Memory B cell (primary cell): Measurements from ENCODE around the gene PHKB.

Experiments used
- ATAC-seq: fragments of 150-1000 bp; cut with Tn5 transposase; 2 replicates; pipeline ENCODE4 v1.10.0; 2021; ENCODE audit warnings: low read depth, mild to moderate bottlenecking, moderate library complexity
- DNase-seq, 2 donors: peaks; one replicate each; pipeline ENCODE4 v3.0.0; 2022; ENCODE audit warnings: low spot score in 2 of 2
- H3K27ac Mint-ChIP-seq: one replicate; pipeline ENCODE4 v1.8.0; 2022; ENCODE audit warnings: mild to moderate bottlenecking, moderate library complexity, mixed read lengths
- H3K27me3 Mint-ChIP-seq: one replicate; pipeline ENCODE4 v1.8.0; 2022; ENCODE audit warnings: mixed read lengths
- H3K36me3 Mint-ChIP-seq: one replicate; pipeline ENCODE4 v1.8.0; 2022; ENCODE audit warnings: mild to moderate bottlenecking, mixed read lengths
- H3K4me1 Mint-ChIP-seq: one replicate; pipeline ENCODE4 v1.8.0; 2022; ENCODE audit warnings: mixed read lengths
- H3K4me3 Mint-ChIP-seq: one replicate; pipeline ENCODE4 v1.8.0; 2022; ENCODE audit warnings: mild to moderate bottlenecking, moderate library complexity, mixed read lengths
- H3K9me3 Mint-ChIP-seq: one replicate; pipeline ENCODE4 v1.8.0; 2022; ENCODE audit warnings: mixed read lengths

The PHKB gene

DNA sequence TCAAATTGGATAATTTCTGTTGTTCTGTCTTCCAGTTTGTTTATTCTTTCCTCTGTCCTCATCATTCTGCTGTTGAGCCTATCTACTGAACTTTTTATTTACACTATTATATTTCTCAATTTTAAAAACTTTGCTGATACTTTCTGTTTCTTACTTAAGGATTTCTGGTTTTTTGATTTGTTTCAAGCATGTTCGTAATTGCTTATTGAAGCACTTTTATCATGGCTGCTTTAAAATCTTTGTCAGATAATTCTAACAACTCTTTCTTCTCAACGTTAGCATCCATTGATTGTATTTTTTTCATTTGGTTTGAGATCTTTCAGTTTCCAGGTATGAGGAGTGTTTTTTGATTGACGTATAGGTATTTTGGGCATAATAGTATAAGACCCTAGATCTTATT is 116.9 kb downstream of the PHKB start:
- no peak for DNase-seq
- Mint-ChIP-seq H3K9me3 (no peaks in the 10 kb centered on the region), H3K4me1 (peaks cover 20% of the 10 kb centered on the region), H3K4me3 (no peak overlapping the region), H3K36me3 (peaks cover 33% of the 10 kb centered on the region), H3K27ac (no peak overlapping the region), H3K27me3 (no peaks in the 10 kb centered on the region)
- ATAC-seq: no peak

DNA sequence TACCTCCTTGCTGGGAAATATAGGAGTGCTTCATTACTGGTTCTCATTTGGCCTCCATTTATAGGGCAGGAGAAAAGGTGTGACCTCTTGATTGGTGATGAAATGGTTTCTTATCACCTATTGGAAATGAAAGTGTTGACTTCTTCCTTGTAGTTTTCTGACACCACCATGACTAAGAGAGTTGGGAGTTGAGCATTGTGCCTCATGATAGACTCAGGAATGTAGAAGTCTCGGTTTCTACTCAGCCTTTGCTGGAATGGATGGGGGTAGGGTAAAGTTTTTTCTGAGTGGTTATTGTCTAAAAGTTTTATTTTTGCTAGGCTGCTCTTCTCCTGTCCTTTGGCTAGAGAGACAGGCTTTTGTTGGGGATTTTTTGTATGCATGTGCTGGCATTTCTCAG is 117.4 kb downstream of the PHKB start:
- H3K36me3 Mint-ChIP-seq: peaks cover 34% of the 10 kb centered on the region
- DNase-seq (no peak), ATAC-seq (no peak)
- H3K27me3 Mint-ChIP-seq: no peaks in the 10 kb centered on the region
- H3K4me3 Mint-ChIP-seq: no peak overlapping the region
- no peaks in the 10 kb centered on the region for H3K9me3 Mint-ChIP-seq
- H3K27ac Mint-ChIP-seq: peak overlapping the region; percentile 72
- H3K4me1 Mint-ChIP-seq: peaks cover 20% of the 10 kb centered on the region

DNA sequence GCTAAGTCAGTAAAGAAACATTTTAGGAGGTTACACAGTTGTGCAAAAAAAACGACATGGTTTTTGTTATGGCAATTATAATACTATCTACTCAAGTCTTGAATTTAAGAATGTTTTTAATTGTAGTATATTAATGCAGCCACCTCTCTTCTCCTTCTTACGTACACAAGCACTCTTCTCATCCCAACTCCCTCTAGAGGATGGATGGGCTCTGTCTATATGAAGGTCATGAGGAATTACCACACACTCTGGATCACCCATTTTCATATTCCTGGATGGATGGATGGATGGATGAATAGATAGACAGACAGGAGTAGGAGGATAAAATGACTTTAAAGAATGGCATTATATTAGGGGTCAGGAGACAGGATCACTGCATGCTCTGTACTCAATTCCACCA is 120.0 kb downstream of the PHKB start:
- Mint-ChIP-seq H3K27ac (no peak overlapping the region), H3K27me3 (no peaks in the 10 kb centered on the region), H3K9me3 (no peaks in the 10 kb centered on the region), H3K36me3 (peaks cover 24% of the 10 kb centered on the region), H3K4me1 (peaks cover 10% of the 10 kb centered on the region), H3K4me3 (no peak overlapping the region)
- DNase-seq (no peak), ATAC-seq (no peak)

DNA sequence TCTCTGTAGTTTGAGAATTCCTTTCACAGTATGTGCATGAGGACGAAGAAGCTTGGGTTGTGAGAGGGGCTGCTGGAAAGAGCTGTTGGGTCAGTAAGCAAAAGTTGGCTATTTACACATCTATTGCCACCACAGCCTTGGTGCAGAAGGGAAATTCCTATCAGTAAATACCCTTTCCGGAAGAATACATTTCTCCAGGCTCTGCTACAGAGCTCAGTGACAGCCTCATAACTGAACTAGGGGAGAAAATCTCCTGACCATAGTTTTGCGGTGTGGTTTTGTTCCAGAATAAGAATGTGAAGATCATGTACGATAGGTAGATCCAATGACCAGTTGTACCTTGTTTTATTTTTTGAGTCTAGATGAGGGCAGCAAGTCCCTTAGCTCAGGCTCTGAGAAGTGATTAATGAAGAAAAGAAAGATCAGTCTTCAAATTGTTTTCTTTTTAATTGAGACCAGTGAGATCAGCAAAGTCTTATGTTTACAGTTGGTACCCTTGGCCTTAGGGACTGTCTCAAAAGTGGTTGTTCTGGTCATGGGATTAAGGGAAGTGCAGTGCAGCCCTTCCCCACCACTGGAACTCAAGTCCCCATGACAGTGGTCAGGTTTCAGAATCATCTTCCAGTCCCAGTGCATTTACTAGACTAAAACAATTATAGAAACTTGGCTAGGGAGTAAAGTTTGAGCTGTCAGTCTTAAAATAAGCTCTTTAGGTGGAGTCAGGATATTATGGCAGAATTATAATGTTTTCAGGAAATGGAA is 123.5 kb downstream of the PHKB start:
- Mint-ChIP-seq H3K27ac (no peak overlapping the region), H3K4me1 (peaks cover 6% of the 10 kb centered on the region), H3K9me3 (no peaks in the 10 kb centered on the region), H3K36me3 (peaks cover 15% of the 10 kb centered on the region), H3K27me3 (no peaks in the 10 kb centered on the region), H3K4me3 (no peak overlapping the region)
- ATAC-seq: no peak
- DNase-seq: no peak

DNA sequence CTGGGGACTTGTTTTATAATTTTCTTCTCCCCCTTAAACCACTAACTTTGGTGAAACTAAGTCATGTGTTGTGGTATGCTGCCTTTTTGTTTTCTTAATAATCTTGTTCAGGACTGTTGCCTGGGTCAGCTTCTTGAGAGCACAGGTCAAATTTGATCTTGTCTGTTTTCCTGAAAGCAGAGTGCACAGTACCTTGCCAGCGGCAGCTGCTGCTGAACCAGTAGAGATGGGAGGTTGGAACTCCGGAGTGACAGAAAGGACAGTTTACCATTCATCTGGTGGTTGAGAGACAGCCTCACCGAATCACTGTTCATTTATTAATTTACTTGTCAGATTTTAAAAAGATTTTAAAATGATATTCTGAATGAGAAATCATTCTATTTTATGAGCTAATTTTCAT is 125.0 kb downstream of the PHKB start:
- H3K4me1 Mint-ChIP-seq: peaks cover 7% of the 10 kb centered on the region

DNA sequence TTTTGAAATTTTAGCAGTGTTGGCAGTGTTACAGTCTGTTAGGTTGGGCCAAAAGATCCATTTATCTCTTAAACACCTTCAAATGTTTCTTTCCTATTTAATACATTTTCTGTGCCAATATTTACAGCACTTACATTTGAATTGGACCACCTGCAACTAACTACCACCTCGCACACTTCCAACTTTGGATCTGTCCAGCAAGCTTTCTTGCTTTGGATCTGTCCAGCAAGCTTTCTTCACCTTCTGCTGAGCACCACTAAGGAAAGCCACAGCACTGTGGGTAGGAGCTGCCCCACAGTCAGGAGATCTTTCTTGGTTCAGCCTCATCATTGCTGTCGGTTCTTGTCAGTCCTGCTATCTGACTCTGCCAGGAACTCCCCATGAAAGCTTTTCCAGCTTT is 129.3 kb downstream of the PHKB start:
- no peaks in the 10 kb centered on the region for H3K27me3 Mint-ChIP-seq
- H3K36me3 Mint-ChIP-seq: peaks cover 31% of the 10 kb centered on the region
- no peak for ATAC-seq
- no peaks in the 10 kb centered on the region for H3K9me3 Mint-ChIP-seq
- H3K4me3 Mint-ChIP-seq: no peak overlapping the region
- H3K4me1 Mint-ChIP-seq: peaks cover 7% of the 10 kb centered on the region
- DNase-seq: no peak
- no peak overlapping the region for H3K27ac Mint-ChIP-seq

More for the DNA sequence above, 125.0 kb downstream of the PHKB start:
- Mint-ChIP-seq H3K27me3 (no peaks in the 10 kb centered on the region), H3K27ac (no peak overlapping the region), H3K9me3 (no peaks in the 10 kb centered on the region), H3K4me3 (no peak overlapping the region), H3K36me3 (peaks cover 22% of the 10 kb centered on the region)
- no peak for DNase-seq
- ATAC-seq: no peak

DNA sequence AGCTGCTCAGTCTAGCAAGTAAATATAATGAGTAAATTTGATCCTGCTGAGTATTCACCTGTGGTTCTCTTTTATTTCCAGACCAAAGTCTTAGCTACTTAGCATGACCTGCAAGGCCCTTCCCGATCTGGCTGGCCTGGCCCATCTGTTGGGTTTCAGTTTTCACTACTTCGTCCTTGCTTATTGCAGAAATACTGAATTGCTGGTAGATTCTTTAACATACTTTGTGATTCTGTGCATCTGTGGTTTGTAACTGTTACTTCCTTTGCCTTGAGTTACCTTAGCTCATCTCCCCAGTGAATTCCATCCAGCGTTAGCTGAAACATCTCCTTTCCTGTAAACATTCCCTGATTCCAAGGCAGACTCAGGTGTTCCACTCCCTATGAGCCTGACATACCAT is 131.1 kb downstream of the PHKB start:
- no peak overlapping the region for H3K4me3 Mint-ChIP-seq
- no peak for ATAC-seq
- H3K27me3 Mint-ChIP-seq: no peaks in the 10 kb centered on the region
- DNase-seq: no peak
- H3K9me3 Mint-ChIP-seq: no peaks in the 10 kb centered on the region
- H3K27ac Mint-ChIP-seq: no peak overlapping the region
- H3K36me3 Mint-ChIP-seq: peaks cover 31% of the 10 kb centered on the region
- peaks cover 4% of the 10 kb centered on the region for H3K4me1 Mint-ChIP-seq

DNA sequence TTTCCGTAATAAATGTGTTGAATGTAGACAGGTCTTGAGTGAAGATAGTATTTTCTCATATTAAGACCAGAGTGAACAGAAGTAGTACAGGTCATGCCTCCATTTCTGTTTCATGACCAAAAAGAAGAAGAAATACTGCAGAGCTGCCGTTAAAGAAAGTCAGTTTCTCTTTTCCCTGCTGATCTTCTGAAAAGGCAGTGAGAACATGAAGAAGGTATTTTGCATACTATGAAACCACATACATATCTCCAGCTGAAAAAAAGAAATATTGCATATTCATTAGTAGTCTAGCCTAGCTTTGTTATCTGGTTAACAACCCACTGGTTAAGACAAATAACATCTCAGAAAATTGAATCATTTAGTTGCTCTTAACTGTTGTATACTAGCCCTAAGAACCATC is 138.4 kb downstream of the PHKB start:
- DNase-seq (no peak), ATAC-seq (peak; percentile 75)
- no peak overlapping the region for H3K4me3 Mint-ChIP-seq
- H3K9me3 Mint-ChIP-seq: no peaks in the 10 kb centered on the region
- H3K27me3 Mint-ChIP-seq: no peaks in the 10 kb centered on the region
- H3K36me3 Mint-ChIP-seq: peaks cover 21% of the 10 kb centered on the region
- H3K27ac Mint-ChIP-seq: peak overlapping the region; percentile 62
- peaks cover 14% of the 10 kb centered on the region for H3K4me1 Mint-ChIP-seq

DNA sequence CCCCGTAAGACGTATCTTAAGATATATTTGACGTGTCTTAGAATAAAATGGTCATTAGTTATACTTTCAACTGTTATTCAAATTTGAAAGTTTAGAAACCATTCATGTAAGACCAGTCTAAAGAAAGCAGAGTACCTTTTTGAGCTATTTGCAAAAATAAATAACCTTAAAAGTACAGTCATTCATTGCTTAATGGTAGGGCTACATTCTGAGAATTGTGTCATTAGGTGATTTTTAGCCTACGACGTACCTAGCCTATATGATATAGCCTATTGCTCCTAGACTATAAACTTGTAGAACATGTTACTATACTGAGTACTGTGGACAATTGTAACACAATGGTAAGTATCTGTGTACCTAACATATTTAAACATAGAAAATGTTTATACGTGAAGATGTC is 139.2 kb downstream of the PHKB start:
- H3K36me3 Mint-ChIP-seq: peaks cover 21% of the 10 kb centered on the region
- H3K27me3 Mint-ChIP-seq: no peaks in the 10 kb centered on the region
- H3K27ac Mint-ChIP-seq: no peak overlapping the region
- DNase-seq: no peak
- H3K9me3 Mint-ChIP-seq: no peaks in the 10 kb centered on the region
- no peak overlapping the region for H3K4me3 Mint-ChIP-seq
- no peak for ATAC-seq
- H3K4me1 Mint-ChIP-seq: peaks cover 14% of the 10 kb centered on the region

DNA sequence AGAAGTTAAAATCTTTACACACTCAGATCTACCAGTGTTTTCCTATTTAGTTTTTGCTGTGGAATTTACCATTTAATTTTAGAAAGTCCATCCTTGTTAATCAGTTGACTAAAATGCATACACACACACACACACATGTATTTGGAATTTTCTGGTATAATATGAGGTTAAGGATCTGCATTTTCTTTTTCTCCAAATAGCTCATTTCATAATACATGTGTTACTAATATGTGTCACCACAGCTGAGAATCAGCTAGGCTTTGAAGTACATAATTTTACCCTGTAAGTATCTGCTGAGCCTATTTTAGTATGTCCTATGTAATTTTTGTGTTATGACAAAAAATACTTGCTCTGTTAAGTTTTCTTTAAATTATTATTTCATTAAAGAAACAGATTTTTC is 143.2 kb downstream of the PHKB start:
- no peak for ATAC-seq
- H3K36me3 Mint-ChIP-seq: peaks cover 32% of the 10 kb centered on the region

DNA sequence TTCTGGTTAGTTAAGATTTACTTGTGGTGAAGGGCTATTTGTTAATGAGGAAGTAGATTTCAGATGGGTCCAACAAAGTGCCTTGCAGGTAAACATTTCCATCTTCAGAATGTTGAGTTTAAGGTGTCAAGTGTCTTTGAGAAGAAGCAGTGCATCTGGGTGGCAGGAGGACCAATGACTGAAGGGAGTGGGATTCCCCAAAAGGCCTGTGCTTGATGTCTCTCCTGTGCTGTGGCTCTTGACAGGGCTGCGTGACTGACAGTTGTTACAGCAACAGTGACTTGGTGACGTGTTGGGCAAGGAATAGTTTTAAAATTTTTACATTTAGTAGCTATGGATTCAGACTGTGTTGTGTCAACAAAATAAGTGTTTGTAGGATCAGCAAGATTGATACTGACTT is 149.9 kb downstream of the PHKB start:
- H3K4me3 Mint-ChIP-seq: no peak overlapping the region
- H3K27me3 Mint-ChIP-seq: no peaks in the 10 kb centered on the region
- peaks cover 57% of the 10 kb centered on the region for H3K36me3 Mint-ChIP-seq
- H3K9me3 Mint-ChIP-seq: peaks cover 4% of the 10 kb centered on the region
- H3K4me1 Mint-ChIP-seq: peaks cover 3% of the 10 kb centered on the region
- DNase-seq (no peak), ATAC-seq (no peak)
- no peak overlapping the region for H3K27ac Mint-ChIP-seq

More for the DNA sequence above, 143.2 kb downstream of the PHKB start:
- no peak for DNase-seq
- Mint-ChIP-seq H3K27ac (no peak overlapping the region), H3K9me3 (peaks cover 4% of the 10 kb centered on the region), H3K27me3 (no peaks in the 10 kb centered on the region), H3K4me1 (peaks cover 10% of the 10 kb centered on the region), H3K4me3 (no peak overlapping the region)

DNA sequence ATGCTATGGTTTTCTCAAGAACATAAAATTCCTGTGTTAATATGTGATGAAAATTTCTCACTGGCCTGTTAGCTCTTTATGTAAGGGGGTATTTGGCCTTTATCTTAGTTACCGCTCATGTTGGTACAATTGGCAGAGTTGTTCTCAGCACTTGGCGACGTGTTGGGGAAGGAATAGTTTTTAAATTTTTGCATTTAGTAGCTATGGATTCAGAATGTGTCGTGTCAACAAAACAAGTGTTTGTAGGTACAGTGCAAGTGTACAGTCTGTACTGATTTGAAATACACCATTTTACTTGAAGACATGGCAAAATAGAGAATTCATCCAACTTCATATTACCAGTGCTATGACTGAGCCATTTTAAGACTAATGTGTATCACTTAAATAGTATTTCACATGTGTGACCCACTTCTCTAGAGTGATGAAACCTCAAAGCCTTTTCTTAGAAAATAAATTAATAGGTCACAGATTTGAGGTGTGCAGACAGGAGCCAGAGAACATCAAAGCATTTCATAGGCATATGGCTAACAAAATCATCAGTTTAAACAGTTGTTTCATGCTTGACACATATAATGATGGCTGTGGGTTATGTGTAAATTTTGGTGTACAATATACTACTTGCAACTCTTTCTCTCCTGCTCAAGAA is 150.8 kb downstream of the PHKB start:
- H3K4me1 Mint-ChIP-seq: peaks cover 3% of the 10 kb centered on the region
- H3K36me3 Mint-ChIP-seq: peaks cover 51% of the 10 kb centered on the region

DNA sequence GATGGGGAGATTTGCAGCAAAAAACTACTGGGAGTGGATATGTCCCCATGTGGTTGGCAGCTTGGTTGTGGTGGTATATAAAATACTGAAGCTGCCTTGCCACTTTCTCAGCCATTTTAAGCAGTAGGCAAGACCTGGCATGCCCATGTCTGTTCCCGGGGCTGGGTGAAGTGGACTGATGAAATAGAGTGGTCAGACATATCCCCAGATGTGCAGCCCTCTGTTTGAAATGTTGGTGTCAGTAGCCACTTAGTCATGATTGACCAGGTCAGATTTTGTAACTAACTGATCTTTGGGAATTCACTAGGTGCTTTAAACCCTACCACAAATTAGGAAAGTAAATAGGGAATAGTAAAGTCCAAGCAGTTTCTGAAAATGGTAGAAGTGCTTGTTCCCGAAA is 151.6 kb downstream of the PHKB start:
- no peak for DNase-seq

More for the DNA sequence above, 150.8 kb downstream of the PHKB start:
- Mint-ChIP-seq H3K27me3 (no peaks in the 10 kb centered on the region), H3K9me3 (peaks cover 4% of the 10 kb centered on the region), H3K4me3 (no peak overlapping the region), H3K27ac (no peak overlapping the region)
- ATAC-seq: no peak
- DNase-seq: no peak

DNA sequence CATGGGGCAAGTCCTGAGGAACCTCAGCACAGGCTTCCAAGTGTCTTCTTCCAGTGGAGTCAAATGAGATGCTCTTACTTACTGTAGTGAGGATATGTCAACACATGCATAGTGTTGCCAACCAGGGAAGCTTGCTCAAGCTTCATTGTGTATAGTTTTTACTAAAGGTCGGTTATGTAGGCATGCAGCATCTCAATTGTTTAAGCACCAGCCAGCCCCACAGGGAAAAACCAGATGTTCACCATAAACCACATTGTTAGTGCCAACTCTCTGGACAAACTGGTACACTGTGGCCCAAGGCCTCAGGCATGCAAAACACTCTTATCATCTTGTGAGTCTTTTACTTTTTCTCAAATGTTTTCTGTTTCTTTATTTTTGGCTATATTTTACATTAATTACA is 152.1 kb downstream of the PHKB start:
- Mint-ChIP-seq H3K27me3 (no peaks in the 10 kb centered on the region), H3K9me3 (no peaks in the 10 kb centered on the region), H3K4me3 (no peak overlapping the region), H3K4me1 (peaks cover 3% of the 10 kb centered on the region), H3K27ac (no peak overlapping the region), H3K36me3 (peaks cover 49% of the 10 kb centered on the region)
- ATAC-seq: no peak
- no peak for DNase-seq

More for the DNA sequence above, 151.6 kb downstream of the PHKB start:
- H3K4me3 Mint-ChIP-seq: no peak overlapping the region
- no peak for ATAC-seq
- H3K27ac Mint-ChIP-seq: no peak overlapping the region
- no peaks in the 10 kb centered on the region for H3K27me3 Mint-ChIP-seq
- peaks cover under 1% of the 10 kb centered on the region for H3K9me3 Mint-ChIP-seq
- H3K4me1 Mint-ChIP-seq: peaks cover 3% of the 10 kb centered on the region
- peaks cover 50% of the 10 kb centered on the region for H3K36me3 Mint-ChIP-seq

DNA sequence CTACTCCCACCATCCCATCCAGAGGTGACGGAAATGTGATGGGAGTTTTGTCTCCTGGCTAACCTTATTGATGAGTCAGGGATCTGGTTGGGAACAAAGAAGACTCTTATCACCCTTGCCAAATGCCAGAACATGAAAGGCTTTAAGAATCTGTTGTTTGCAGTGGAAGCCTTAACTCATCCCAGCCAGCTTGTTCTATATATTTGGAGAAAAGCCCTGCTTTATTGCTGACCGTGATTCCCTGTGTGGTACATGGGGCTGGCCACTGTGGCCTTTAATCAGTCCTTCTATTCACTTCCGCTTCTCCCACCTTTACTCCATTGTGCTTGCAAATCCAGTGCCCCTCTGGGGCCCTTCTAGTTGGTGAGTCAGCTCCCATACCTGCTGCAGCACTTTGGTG is 156.6 kb downstream of the PHKB start:
- DNase-seq (no peak), ATAC-seq (no peak)
- Mint-ChIP-seq H3K27ac (no peak overlapping the region), H3K4me1 (peaks cover 2% of the 10 kb centered on the region), H3K27me3 (no peaks in the 10 kb centered on the region), H3K4me3 (no peak overlapping the region), H3K36me3 (peaks cover 31% of the 10 kb centered on the region), H3K9me3 (no peaks in the 10 kb centered on the region)
